COLO668 (cell line): Measurements from ENCODE around the gene PDE6D.
"Not testable (repeated sequence)": the region's sequence is repeated elsewhere in the genome, so short reads cannot be mapped to it uniquely, and the experiment has no call there.

Experiments used
- DNase-seq: peaks from one replicate; lab custom pipeline; 2025; ENCODE audit not compliant: unreplicated experiment; lab: John Stamatoyannopoulos, UW

Gene PDE6D

GRCh38 chr2:231780123-231780908 lies 766 bp downstream of the PDE6D start:
- no peak for DNase-seq

- DNase-seq: no peak
Observed at GRCh38 chr2:231769170-231770136, 11.6 kb downstream of the PDE6D start.

- DNase-seq: no peak
Observed at GRCh38 chr2:231765496-231765929, 15.6 kb downstream of the PDE6D start.

- no peak for DNase-seq
Observed at GRCh38 chr2:231764760-231765159, 16.3 kb downstream of the PDE6D start.

- DNase-seq: no peak
Observed at GRCh38 chr2:231764124-231764523, 17.0 kb downstream of the PDE6D start.

GRCh38 chr2:231761735-231762134 lies 19.3 kb downstream of the PDE6D start:
- DNase-seq: no peak

- DNase-seq: no peak
Observed at GRCh38 chr2:231752061-231752460, 29.0 kb downstream of the PDE6D start.

GRCh38 chr2:231751042-231751815 lies 29.9 kb downstream of the PDE6D start:
- DNase-seq: no peak

- not testable (repeated sequence) for DNase-seq
Observed at GRCh38 chr2:231749016-231749415, 32.1 kb downstream of the PDE6D start.

- not testable (repeated sequence) for DNase-seq
Observed at GRCh38 chr2:231748153-231748896, 32.8 kb downstream of the PDE6D start.

- no peak for DNase-seq
Observed at GRCh38 chr2:231745303-231746038, 35.6 kb downstream of the PDE6D start.

- DNase-seq: no peak
Observed at GRCh38 chr2:231743376-231744116, 37.5 kb downstream of the PDE6D start.

GRCh38 chr2:231737761-231738160 lies 43.3 kb downstream of the PDE6D start:
- DNase-seq: no peak

GRCh38 chr2:231732604-231733003 lies 48.5 kb downstream of the PDE6D start:
- no peak for DNase-seq

- DNase-seq: no peak
Observed at GRCh38 chr2:231727621-231728020, 53.5 kb downstream of the PDE6D start.

- no peak for DNase-seq
Observed at GRCh38 chr2:231726276-231726675, 54.8 kb downstream of the PDE6D start.

GRCh38 chr2:231725476-231725875 lies 55.6 kb downstream of the PDE6D start:
- DNase-seq: no peak

GRCh38 chr2:231722721-231723307 lies 58.3 kb downstream of the PDE6D start:
- no peak for DNase-seq
